Measurements from ENCODE around the gene TMEM129. TPM values are rescaled to one million over a fixed set of nuclear protein-coding genes. Genes with fewer than 3 reads are reported as not detected.
A peak's percentile ranks its signal among the peaks of the same experiment; 100 is the strongest.

The TMEM129 gene
- total RNA-seq, 2 experiments from 2014 or later: 39.2 to 44.0 TPM

- H3K79me2 ChIP-seq (ENCODE audit: insufficient read depth, low read depth, low read length): no peaks in the 10 kb centered on the region
- H3K4me3 ChIP-seq (ENCODE audit: low read depth, low read length, poor library complexity, severe bottlenecking): no peak overlapping the region
- no peaks in the 10 kb centered on the region for H3K36me3 ChIP-seq (ENCODE audit: insufficient read depth, low read length)
- H3K4me2 ChIP-seq (ENCODE audit: low read length): no peak overlapping the region
- intact Hi-C loops (cut with micrococcal nuclease; ENCODE audit: unreplicated experiment): loop anchor here (5.0 kb wide), 1 partner anchor 48 kb away; no protein-coding TSS in a partner anchor
- no peaks in the 10 kb centered on the region for H4K20me1 ChIP-seq (ENCODE audit: insufficient read depth, low read length)
- BruUV-seq (replicated peaks): no TSS peak
- H3K27ac ChIP-seq (ENCODE audit: low read depth, low read length, poor library complexity, severe bottlenecking): no peak overlapping the region
- TF ChIP-seq CTCF (conservative IDR thresholded peaks at IDR 0.05; ENCODE audit: low read length) (no peak), EZH2phosphoT487 (IDR thresholded peaks at IDR 0.05; ENCODE audit: borderline replicate concordance, low read depth, low read length) (no peak)
- H3K9me2 ChIP-seq (ENCODE audit: insufficient read depth, low read length): no peaks in the 10 kb centered on the region
- no peak overlapping the region for H2AFZ ChIP-seq (ENCODE audit: low read length)
- H3K9me3 ChIP-seq (ENCODE audit: low read length): no peaks in the 10 kb centered on the region
- H3K4me1 ChIP-seq (ENCODE audit: insufficient read depth, low read length, poor library complexity, severe bottlenecking): peaks cover 5% of the 10 kb centered on the region
- CTCF ChIA-PET (ENCODE audit: unreplicated experiment): no interaction called here
- POLR2A ChIA-PET: no interaction called here
- DNase-seq (ENCODE audit: low spot score): no peak
These were observed 43.5 kb upstream of the TMEM129 start for GRCh38 chr4:1764670-1765069.

GRCh38 chr4:1763550-1764080, 42.5 kb upstream of the TMEM129 start:
- TF ChIP-seq EZH2phosphoT487 (IDR thresholded peaks at IDR 0.05; ENCODE audit: borderline replicate concordance, low read depth, low read length) (no peak), CTCF (conservative IDR thresholded peaks at IDR 0.05; ENCODE audit: low read length) (no peak)
- no peaks in the 10 kb centered on the region for H4K20me1 ChIP-seq (ENCODE audit: insufficient read depth, low read length)
- no peaks in the 10 kb centered on the region for H3K79me2 ChIP-seq (ENCODE audit: insufficient read depth, low read depth, low read length)
- intact Hi-C loops (cut with micrococcal nuclease; ENCODE audit: unreplicated experiment): loop anchor here (5.0 kb wide), 1 partner anchor 49 kb away; no protein-coding TSS in a partner anchor
- H3K4me3 ChIP-seq (ENCODE audit: low read depth, low read length, poor library complexity, severe bottlenecking): no peak overlapping the region
- no peaks in the 10 kb centered on the region for H3K9me3 ChIP-seq (ENCODE audit: low read length)
- no peaks in the 10 kb centered on the region for H3K36me3 ChIP-seq (ENCODE audit: insufficient read depth, low read length)
- H3K27ac ChIP-seq (ENCODE audit: low read depth, low read length, poor library complexity, severe bottlenecking): no peak overlapping the region
- no peak overlapping the region for H3K4me2 ChIP-seq (ENCODE audit: low read length)
- CTCF ChIA-PET (ENCODE audit: unreplicated experiment): no interaction called here
- peaks cover 5% of the 10 kb centered on the region for H3K4me1 ChIP-seq (ENCODE audit: insufficient read depth, low read length, poor library complexity, severe bottlenecking)
- POLR2A ChIA-PET: no interaction called here
- no TSS peak for BruUV-seq (replicated peaks)
- no peak overlapping the region for H2AFZ ChIP-seq (ENCODE audit: low read length)
- H3K9me2 ChIP-seq (ENCODE audit: insufficient read depth, low read length): no peaks in the 10 kb centered on the region
- DNase-seq (ENCODE audit: low spot score): peak; percentile 36

GRCh38 chr4:1763070-1763549, 42.0 kb upstream of the TMEM129 start:
- Histone ChIP-seq H3K9me2 (ENCODE audit: insufficient read depth, low read length) (no peaks in the 10 kb centered on the region), H3K4me3 (ENCODE audit: low read depth, low read length, poor library complexity, severe bottlenecking) (no peak overlapping the region), H3K4me1 (ENCODE audit: insufficient read depth, low read length, poor library complexity, severe bottlenecking) (peaks cover 5% of the 10 kb centered on the region), H2AFZ (ENCODE audit: low read length) (no peak overlapping the region), H3K9me3 (ENCODE audit: low read length) (no peaks in the 10 kb centered on the region), H3K4me2 (ENCODE audit: low read length) (no peak overlapping the region), H3K36me3 (ENCODE audit: insufficient read depth, low read length) (no peaks in the 10 kb centered on the region), H4K20me1 (ENCODE audit: insufficient read depth, low read length) (no peaks in the 10 kb centered on the region), H3K27ac (ENCODE audit: low read depth, low read length, poor library complexity, severe bottlenecking) (no peak overlapping the region), H3K79me2 (ENCODE audit: insufficient read depth, low read depth, low read length) (no peaks in the 10 kb centered on the region)
- BruUV-seq (replicated peaks): no TSS peak
- ChIA-PET CTCF (ENCODE audit: unreplicated experiment) (no interaction called here), POLR2A (no interaction called here)
- DNase-seq (ENCODE audit: low spot score): no peak
- TF ChIP-seq CTCF (conservative IDR thresholded peaks at IDR 0.05; ENCODE audit: low read length): no peak
- intact Hi-C loops (cut with micrococcal nuclease; ENCODE audit: unreplicated experiment): loop anchor here (5.0 kb wide), 1 partner anchor 49 kb away; no protein-coding TSS in a partner anchor

Measured in OCI-LY7 (cell line).